ENCODE measurements around the gene SYT1. TPM values are rescaled to one million over a fixed set of nuclear protein-coding genes. Genes with fewer than 3 reads are reported as not detected.

SYT1 gene
- total RNA-seq, 1 donor: 0.81 TPM

DNA sequence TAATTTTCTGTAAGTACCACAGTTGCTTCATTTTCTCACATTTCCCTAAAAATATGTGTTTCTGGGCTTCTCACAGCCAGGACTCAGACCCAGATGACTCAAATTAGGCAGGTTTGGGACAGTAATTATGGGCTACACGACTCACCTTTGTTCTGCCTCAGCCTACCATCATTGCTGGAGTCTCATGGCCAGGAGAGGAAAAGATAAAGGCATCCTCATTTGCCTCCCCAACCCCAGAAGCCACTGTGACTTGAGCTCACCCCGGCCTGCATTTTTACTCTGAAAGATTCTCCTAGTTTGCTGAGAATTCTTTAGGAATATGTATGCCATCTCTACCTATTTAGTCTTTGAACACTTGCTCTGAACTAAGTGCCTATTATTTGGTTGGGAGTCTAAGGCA is 618.3 kb downstream of the SYT1 start:
- DNase-seq (ENCODE audit: low read depth in 2 of 3, low spot score in 2 of 3): no peak

DNA sequence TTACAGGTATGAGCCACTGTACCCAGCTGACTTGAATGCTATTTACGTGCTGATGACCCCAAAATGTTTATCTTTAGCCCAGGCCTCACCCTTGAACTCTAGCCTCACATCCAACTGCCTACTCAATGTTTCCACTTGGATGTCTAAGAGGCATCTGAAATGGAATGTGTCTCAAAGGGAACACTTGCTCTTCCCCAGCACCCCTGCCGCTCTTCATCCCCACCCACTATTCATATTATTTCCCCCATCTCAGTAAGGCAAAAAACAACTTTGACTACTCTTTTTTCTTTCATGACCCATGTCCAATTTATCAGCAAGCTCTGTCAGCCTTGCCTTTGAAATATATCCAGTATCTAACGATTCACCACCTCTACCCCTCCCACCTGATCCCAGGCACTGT is 621.6 kb downstream of the SYT1 start:
- DNase-seq (ENCODE audit: low read depth in 2 of 3, low spot score in 2 of 3): no peak

DNA sequence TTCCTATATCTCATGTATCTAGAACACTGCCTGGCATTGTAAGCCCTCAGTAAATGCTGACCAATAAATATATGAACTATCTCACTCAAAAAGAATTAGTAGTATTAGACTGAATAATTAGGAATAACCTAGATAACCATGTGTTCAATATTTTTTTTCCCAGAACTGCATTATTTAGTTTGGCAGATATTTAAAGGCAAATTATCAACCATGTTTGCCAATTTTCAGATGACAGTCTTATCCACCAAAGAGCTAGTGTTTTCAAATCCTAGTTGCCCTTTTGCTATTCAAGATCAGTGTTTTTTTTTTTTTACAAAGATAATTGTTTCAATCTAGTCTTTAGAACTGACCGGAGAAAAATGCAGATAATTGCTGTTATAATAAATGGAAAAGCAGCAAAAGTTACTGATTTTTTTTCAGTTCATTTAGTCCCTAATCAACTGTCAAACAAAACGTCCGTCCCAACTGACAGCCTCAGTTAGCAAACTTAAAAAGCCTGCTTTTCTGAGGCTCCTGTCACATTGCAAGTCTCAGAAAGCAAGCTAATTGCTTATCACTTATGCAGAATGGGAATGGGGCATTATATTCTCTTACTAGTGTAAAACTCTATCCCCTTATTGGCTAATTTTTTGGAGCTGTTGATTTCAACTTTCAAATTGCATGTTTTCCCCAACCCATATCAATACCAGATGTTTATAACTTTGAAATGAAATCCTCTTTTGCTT is 623.0 kb downstream of the SYT1 start:
- no peak for DNase-seq (ENCODE audit: low read depth in 2 of 3, low spot score in 2 of 3)

Small RNAs within 50 kb of the gene (small RNA-seq; reads per million reads assigned to genes)
- not detected for gene MIR1252
